SU-DHL-6 (cell line): ENCODE data around the gene RPRD2.

Source experiments
- EZH2phosphoT487 ChIP-seq: fragments of 200-600 bp; sonication (generic), shearing (Covaris generic); conservative IDR thresholded peaks from 2 replicates; pipeline ENCODE4 v1.6.1; 2018; ENCODE audit warnings: mild to moderate bottlenecking, antibody characterized with exemption, low read length, moderate library complexity, mixed read lengths
- TF ChIP-seq, protein P1 (sequence below): fragments of 200-600 bp; sonication (generic); IDR thresholded peaks from one replicate; pipeline ENCODE4 v1.5.1; 2017; ENCODE audit warnings: antibody characterized with exemption, mild to moderate bottlenecking, low read length, moderate library complexity; ENCODE audit not compliant: insufficient read depth, poor library complexity, severe bottlenecking

DNA sequence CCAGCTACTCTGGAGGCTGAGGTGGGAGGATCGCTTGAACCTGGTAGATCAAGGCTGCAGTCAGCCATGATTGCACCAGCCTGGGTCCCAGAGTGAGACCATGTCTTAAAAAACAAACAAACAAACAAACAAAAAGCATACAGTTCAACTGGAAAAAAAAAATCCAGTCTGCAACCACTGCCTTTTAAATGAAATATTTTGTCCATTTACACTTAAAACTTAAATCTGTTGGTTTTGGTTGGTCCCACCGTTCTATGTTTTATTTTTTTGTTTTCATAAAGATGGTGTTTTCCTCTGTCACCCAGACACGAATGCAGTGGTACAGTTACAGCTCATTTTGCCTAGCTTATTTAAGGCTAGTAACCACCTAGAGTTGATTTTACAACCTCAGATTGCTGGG, 161.4 kb downstream of the RPRD2 start:
- TF ChIP-seq, protein P1, sequence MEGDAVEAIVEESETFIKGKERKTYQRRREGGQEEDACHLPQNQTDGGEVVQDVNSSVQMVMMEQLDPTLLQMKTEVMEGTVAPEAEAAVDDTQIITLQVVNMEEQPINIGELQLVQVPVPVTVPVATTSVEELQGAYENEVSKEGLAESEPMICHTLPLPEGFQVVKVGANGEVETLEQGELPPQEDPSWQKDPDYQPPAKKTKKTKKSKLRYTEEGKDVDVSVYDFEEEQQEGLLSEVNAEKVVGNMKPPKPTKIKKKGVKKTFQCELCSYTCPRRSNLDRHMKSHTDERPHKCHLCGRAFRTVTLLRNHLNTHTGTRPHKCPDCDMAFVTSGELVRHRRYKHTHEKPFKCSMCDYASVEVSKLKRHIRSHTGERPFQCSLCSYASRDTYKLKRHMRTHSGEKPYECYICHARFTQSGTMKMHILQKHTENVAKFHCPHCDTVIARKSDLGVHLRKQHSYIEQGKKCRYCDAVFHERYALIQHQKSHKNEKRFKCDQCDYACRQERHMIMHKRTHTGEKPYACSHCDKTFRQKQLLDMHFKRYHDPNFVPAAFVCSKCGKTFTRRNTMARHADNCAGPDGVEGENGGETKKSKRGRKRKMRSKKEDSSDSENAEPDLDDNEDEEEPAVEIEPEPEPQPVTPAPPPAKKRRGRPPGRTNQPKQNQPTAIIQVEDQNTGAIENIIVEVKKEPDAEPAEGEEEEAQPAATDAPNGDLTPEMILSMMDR, result no peak
- no peak for TF ChIP-seq EZH2phosphoT487
